AG09309 (cell line): ENCODE data around the gene TMEM63B.
"Not testable (repeated sequence)": the region's sequence is repeated elsewhere in the genome, so short reads cannot be mapped to it uniquely, and the experiment has no call there.

Experiments
- DNase-seq: peaks from one replicate; pipeline ENCODE4 v3.0.0-alpha.2; 2010; ENCODE audit warnings: low read depth
- H3K4me3 ChIP-seq: 2 replicates; pipeline ENCODE4 v1.5.1; 2011; ENCODE audit warnings: mild to moderate bottlenecking, low read depth, low read length, moderate library complexity; ENCODE audit not compliant: control insufficient read depth
- CTCF ChIP-seq: IDR thresholded peaks from 2 replicates; pipeline ENCODE4 v1.5.1; 2011; ENCODE audit warnings: mild to moderate bottlenecking, low read depth, low read length, inconsistent platforms; ENCODE audit not compliant: insufficient read depth, control insufficient read depth; ENCODE audit errors: missing control alignments

Gene TMEM63B

GRCh38 chr6:44094403-44095242 is 32.7 kb upstream of the TMEM63B start:
- H3K4me3 ChIP-seq, result no peak overlapping the region
- DNase-seq, result no peak
- no peak for TF ChIP-seq CTCF

DNA sequence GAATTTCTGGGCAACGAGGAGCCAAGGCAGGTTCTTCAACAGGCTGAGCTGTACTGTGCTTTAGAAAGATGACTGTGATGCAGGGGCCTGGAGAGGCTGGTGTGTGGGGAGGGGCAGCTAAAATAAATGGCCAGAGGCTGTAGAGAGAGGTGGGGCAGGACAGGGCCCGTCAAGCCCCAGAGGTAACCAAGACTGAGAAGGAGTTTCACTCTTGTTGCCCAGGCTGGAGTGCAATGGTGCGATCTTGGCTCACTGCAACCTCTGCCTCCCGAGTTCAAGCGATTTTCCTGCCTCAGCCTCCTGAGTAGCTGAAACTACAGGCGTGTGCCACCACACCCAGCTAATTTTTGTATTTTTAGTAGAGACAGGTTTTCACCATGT is 32.1 kb upstream of the TMEM63B start:
- DNase-seq, H3K4me3 ChIP-seq: not testable (repeated sequence)

- TF ChIP-seq CTCF, result peak; percentile 80
- no peak overlapping the region for H3K4me3 ChIP-seq
- no peak for DNase-seq
Measured at GRCh38 chr6:44096612-44097011, 30.7 kb upstream of the TMEM63B start.

GRCh38 chr6:44097782-44098317 is 29.5 kb upstream of the TMEM63B start:
- H3K4me3 ChIP-seq, result no peak overlapping the region
- no peak for TF ChIP-seq CTCF
- DNase-seq, result no peak

DNA sequence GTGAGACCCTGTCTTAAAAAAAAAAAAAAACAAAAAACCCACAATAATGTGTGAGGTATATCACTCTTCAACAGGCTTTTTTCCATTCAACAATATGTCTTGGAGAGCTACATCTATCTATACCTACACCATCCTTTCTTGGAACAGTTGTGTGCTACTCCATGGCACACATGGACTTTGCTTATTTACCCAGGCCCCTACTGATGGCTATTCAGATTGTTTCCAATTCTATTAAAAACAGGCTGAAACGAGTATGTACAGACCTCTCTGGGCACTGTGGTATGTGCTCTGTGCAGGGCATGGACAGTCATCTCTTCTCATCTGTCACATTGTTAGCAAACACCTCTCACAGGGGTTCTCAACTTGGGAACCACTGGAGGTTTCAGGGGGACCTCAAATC is 28.2 kb upstream of the TMEM63B start:
- no peak for DNase-seq
- no peak for TF ChIP-seq CTCF
- H3K4me3 ChIP-seq, result no peak overlapping the region

DNA sequence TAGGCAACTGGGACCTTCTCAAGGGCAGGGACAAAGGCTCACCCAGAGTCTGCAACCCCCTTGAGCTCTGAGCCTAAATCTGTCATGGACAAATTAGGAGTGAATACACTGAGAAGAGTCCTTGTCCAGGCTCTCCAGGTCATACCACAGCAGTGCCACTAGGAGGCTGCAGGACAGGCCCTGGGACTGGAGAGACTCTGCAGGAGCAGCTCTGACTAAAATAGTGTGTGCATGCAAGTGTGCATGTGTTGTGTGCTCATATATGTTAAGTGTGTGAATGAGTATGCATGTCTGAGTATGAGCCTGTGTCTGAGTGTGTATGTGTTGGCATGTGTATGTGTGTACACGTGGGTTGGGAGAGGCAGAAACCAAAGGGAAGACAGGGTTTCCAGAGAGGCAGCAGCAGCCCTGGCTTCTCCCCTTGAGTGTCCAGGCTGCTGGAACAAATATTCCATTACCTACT is 27.2 kb upstream of the TMEM63B start:
- H3K4me3 ChIP-seq, result no peak overlapping the region
- no peak for DNase-seq
- peak; percentile 73 for TF ChIP-seq CTCF

GRCh38 chr6:44101832-44102231 is 25.5 kb upstream of the TMEM63B start:
- DNase-seq, result no peak
- H3K4me3 ChIP-seq, result no peak overlapping the region
- no peak for TF ChIP-seq CTCF
